NCI-H748 treated with DMSO at 0.1 percent for 48 hours (cell line): ENCODE measurements around the gene PIGBOS1.
"Not testable (repeated sequence)": the region's sequence is repeated elsewhere in the genome, so short reads cannot be mapped to it uniquely, and the experiment has no call there.

Source experiments
- DNase-seq: peaks from one replicate; lab custom pipeline; 2025; lab: John Stamatoyannopoulos, UW

Gene PIGBOS1, protein sequence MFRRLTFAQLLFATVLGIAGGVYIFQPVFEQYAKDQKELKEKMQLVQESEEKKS

DNA sequence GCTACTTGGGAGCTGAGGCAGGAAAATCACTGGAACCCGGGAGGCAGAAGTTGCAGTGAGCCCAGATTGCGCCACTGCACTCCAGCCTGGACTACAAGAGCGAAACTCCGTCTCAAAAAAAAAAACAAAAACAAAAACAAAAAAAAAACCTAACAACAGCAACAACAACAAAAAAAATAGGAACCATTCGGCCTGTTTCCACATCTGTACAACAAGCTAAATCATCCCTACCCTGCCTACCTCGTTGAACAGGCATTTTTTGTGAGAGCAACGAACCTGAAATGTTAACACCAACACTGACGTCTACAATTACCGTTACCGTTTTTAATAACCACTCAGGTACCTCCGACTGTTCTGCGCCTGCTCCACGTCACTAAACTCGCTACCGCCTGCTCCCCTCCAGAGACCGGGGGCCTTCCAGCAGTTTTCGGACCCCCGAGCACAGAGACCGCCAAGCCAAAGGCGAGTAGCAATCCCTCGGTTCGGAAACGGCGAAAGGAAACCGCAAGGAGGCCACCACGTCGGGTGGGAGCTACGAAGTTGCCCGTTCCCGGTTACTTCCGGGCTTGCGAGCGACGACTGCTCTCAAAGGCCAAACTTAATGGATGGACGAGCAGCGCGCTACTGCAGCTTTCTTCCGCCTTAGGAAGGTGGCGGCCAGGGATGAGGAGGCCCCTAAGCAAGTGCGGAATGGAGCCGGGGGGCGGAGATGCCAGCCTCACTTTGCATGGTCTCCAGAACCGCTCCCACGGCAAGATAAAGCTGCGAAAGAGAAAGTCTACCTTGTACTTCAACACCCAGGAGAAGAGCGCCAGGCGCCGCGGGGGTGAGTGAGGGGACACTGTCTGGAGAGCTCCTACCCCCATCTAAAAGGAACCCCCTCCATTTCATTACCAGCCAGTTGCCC, at the start of gene PIGBOS1, which contains the start of gene PIGB:
Gene PIGBOS1 (minus strand): TSS at position 536 of the 907 bp plus-strand sequence. CDS start 1,331 bp downstream, outside the sequence.
Gene PIGB (plus strand): TSS at position 635 of the 907 bp plus-strand sequence. CDS start 29 bp downstream, at position 664.
- DNase-seq = peak; percentile 34

DNA sequence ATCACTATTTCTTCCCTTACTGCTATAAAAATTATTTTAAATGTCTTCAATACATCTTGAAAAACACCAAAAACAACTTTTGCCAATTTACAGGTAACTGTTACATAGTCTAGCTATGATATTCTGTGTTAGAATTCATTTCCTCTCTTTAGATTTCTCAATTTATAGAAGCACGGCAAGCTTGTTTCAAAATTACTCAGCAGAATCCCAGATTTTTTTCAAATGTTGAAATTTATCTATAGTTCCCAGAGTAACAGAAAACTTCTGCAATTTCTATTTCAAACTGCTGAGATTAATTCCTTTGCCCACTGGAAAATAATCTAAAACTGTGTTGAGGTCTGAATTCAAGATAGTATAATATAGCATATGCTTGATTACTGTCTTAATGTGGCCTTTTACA, 48.1 kb upstream of the PIGBOS1 start:
- DNase-seq = no peak

DNA sequence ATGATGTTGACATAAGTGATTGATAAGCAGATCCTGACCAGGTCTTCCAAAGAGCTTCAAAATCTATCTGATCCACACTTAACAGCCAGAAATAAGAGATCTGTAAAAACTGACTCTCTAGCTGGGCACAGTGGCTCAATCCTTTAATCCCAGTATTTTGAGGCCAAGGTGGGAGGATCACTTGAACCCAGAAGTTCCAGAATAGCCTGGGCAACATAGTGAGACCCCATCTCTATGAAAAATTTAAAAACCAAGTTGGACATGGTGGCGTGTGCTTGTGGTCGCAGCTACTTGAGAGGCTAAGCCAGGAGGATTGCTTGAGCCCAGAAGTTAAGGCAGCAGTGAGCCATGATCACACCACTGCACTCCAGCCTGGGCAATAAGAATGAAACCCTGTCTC, 43.7 kb upstream of the PIGBOS1 start:
- DNase-seq = no peak

DNA sequence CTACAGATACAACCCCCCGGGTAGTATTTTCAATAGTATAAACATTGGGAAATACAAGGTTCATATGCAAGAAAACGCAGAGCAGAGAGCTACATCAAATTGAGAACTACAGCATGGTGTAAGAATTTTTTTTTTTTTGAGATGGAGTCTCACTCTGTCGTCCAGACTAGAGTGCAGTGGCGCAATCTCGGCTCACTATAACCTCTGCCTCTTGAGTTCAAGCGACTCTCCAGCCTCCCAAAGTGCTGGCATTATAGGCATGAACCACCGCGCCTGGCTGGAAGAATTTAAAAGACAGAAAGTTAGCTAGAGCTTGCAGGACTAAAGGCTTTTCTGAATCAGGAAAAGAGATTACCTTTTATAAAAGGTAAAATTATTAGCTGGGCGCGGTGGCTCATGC, 42.1 kb upstream of the PIGBOS1 start:
- no peak for DNase-seq

DNA sequence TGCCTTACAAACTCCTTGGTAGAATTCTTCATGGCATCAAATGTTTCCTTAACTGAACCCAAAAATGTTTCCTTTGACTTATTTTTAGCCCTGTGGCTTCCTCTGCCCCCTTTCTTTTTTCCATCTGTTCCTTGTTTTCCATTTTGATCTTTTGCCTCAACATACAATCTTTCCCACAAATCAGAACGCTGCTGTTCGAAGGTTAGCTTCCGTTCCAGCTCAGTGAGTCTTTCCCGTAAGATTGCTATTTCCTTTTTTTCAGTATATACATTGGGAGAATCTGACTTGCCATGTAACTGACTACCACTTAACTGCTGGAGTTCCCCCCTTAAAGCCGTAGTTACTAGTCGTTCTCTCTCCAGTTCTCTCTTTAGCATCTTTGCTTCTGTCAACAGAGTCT, 41.3 kb upstream of the PIGBOS1 start:
- no peak for DNase-seq

DNA sequence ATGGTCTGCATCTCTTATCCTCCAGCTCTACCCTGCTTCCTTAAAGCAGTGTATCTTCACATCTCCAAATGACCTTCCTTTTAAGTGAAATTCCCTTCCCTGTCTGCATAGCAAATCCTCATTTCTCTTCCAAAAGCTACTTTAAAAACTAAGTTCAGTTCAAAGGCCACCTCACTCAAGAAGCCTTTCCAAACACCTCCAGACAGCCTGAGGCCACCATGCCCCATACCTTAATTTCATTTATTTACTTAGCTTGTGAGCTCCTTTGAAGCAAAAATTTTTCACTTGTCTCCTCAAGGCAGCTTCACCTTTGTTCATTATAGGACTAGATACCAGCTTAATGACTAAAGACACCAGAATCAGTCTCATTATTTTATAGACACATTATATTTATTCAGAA, 39.5 kb upstream of the PIGBOS1 start:
- DNase-seq = no peak

DNA sequence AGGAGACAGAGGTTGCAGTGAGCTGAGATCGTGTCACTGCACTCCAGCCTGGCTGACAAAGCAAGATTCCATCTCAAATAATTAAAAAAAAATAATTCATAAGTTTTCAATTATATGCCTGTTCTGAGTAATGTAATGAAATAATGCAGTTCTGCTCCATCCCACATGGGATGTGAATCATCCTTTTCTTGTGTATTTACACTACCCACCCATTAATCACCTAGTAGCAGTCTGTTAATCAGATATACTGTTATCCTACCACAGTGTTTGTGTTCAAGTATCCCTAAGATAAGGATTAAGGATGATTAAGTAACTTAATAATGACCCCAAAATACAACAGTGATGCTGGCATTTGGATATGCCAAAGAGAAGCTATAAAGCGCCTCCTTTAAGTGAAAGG, 38.9 kb upstream of the PIGBOS1 start:
- no peak for DNase-seq

DNA sequence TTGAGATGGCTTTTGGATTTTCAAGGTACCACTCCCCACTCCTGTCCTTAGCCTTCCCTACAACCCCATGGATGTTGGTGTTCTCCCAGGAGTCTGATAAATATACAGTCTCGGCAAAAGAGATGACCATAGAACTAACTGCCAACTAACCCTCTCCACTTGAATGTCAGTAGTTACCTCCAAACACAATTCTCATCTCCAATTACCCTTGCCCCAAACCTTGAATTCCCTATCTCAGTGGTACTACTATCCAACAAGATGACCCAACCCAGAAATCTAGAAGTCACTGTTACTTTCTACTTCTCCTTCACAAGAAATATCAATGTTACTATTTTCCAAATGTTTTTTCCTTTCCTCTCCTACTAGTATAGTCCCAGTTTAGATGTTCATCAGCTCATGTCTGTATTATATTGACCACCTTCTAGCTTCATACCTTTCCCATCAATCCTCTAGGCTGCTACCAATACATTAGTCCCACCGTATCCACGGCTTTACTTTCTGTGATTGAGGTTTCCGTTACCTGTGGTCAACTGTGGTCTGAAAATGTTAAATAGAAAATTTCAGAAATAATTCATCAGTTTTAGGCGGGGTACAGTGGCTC, 38.2 kb upstream of the PIGBOS1 start:
- no peak for DNase-seq

DNA sequence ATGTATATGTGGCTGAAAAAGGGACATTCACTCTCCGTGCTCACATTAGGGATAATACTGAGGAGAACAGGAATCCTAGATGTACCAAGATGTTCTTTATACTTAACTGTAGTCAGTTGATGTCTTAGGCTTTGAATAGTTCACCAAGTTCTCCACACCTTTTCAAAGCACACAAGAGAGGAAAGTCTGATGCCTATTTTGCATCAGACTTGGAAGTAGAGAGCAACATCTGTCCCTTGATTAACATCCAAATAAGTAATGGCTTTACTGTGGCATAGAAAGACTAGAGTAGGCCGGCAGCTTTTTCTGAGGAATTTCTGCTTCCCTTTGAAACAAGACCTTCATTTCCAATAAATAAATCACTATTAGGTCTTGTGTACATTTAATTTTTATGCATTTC, 34.1 kb upstream of the PIGBOS1 start:
- no peak for DNase-seq

DNA sequence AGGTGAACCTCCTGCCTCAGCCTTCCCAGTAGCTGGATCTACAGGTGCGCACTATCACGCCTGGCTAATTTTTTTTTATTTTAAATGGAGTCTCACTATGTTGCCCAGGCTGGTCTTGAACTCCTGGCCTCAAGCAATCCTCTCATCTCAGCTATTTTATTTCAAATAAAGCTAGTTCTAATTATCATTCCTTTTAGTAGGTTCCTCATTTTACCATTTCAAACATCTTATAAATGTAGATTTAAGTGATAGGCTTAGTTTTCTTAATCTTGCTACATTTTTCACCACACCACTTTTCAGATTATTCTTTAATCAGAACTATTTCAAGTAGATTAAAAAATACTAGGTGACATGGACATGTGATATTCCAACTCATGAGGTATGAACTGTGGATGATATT, 30.4 kb upstream of the PIGBOS1 start:
- no peak for DNase-seq

DNA sequence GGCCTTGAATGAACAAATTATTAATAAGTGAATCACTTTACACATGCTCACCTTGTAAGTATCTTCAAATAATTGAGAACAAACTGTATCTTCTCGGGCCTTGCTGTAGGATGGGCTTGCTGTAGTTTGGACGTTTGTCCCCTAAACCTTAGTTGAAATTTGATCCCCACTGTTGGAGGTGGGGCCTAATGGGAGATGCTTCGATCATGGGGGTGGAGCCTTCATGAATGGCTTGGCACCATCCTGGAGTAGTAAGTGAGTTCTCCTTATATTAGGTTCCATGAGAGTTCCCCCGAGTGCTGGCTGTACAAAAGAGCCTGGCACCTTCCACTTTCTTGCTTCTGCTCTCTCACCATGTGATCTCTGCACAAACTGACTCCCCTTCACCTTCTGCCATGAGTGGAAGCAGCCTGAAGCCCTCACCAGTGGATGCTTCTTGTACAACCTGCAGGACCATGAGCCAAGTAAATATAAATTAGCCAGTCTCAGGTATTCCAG, 29.4 kb upstream of the PIGBOS1 start:
- DNase-seq = no peak

DNA sequence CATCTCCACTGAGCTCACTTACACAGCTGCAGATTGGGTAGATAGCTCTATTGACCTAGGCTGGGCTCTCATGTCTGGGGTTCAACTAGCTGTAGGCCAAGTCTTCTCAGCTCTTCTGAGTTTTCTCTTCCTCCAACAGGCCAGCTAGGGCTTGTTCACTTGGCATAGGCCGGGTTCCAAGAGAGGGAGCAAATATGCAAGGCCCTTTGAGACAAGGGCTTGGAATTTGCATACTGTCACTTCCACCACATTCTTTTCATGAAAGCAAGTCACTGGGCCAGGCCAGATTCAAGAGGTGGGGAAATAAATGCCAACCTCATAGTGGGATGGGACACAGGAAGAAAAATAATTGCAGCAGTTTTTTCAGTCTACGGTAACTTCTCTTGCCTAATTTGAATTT, 25.3 kb upstream of the PIGBOS1 start:
- DNase-seq = no peak

DNA sequence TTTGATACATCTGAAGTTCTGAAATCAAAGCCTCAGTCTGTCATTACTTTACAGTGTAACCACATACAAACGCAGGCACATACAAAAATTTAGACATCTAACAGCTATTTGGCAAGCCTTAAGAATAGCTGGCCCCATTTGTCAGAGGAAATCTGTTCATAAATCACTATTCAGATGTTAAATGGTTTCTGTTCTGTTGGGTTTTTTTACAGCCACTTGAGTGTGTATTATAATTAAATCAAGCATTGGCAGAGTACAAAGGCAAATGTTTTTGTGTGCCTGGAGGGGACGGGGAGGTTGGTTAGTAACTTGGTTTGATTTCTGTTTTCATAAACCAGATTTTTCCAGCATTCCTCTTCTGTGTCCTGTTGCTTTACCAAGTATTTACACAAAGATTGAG, 24.2 kb upstream of the PIGBOS1 start:
- no peak for DNase-seq

DNA sequence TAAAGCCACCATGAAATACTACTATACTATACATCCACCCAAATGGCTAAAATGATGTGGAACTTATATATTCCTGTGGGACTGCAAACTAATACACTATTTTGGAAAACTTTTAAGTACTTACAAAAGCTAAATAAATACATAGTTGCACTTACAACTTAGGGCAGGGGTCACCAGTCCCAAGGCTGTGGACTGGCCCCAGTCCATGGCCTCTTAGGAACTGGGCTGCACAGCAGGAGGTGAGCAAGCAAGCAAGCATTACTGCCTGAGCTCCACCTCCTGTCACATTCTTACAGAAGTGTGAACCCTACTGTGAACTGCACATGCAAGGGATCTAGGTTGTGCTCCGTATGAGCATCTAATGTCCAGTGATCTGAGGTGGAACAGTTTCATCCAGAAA, 18.2 kb upstream of the PIGBOS1 start:
- no peak for DNase-seq

DNA sequence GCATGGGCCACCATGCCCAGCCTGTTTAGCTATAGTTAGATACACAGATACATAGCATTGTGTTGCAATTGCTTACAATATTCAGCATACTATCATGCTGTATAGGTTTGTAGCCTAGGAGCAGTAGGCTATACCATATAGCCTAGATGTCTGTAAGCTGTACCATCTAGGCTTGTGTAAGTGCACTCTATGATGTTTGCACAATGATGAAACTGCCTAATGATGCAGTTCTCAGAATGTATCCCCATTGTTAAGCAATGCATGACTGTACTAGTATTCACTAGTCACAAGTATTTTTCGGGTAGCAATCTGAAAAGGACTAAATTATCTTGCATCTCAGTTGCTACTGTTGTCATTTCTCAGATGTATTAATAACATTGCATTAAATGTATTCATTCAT, 16.1 kb upstream of the PIGBOS1 start:
- DNase-seq = no peak

DNA sequence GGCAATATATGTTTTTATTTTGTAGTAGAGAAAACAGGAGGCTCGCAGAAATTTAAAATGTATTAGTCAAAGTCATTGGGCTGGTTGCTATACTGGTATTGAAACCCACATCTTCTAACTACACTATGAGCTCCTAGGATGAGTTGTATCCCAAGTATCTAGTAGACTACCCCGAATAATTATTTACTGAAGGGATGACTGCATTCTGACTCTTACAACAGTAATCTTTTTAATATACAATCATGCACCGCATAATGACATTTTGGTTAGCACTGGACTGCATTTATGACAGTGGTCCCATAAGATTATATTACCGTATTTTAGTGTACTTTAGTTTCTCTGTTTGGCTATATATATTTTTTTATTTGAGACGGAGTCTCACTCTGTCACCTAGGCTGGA, 15.4 kb upstream of the PIGBOS1 start:
- no peak for DNase-seq

DNA sequence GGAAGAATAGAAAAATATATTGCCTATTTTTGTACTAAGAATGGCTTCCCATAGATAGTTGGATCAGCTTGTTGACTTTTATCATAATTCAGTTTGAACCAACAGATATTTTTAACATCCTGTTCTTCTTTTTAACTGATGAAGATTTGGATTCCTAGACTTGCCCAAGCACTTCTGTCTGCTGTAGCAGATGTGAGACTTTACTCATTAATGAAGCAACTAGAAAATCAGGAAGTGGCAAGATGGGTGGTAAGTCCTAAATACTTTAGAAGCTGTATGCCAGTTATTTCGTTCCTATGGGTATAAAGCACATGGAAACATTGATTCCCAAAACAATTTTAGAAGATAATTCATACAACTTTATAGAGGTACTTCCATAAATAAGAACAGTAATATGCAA, 8.5 kb upstream of the PIGBOS1 start:
- DNase-seq = no peak

DNA sequence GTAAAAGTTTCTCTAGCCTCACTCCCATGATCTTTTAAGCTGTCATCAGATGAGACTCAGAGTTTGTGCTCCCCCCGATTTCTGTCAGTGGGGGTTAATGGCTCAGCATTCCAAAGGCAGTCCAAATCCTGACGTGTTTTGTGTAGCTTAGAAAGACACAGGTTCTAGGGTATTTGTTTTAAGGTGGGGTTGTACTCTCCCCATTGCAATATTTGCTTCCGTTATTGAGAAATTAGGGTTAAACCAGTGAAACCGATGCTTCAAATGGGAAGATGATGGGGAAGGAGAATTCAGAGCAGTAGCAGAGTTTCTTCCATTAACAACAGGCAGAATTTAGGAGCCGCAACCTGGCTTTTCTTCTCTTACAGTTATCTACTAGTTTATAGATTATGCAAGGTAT, 3.5 kb upstream of the PIGBOS1 start:
- no peak for DNase-seq

DNA sequence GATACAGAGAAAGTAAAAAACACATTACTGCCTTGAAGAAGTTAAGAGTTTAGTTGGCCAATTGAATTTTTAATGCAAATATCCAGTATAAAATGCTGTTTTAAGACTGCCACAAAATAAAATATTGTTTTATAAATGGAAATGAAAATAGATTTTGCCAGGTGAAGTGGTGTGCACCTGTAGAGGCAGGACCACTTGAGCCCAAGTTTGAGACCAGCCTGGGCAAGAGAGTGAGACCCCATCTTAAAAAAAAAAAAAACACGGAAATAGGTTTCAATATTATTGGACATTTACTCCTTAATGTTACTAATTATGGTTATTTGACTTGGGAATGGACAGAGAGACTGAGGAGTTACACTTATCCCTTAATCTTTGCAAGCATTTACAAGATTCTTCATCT, 2.0 kb upstream of the PIGBOS1 start:
- no peak for DNase-seq

DNA sequence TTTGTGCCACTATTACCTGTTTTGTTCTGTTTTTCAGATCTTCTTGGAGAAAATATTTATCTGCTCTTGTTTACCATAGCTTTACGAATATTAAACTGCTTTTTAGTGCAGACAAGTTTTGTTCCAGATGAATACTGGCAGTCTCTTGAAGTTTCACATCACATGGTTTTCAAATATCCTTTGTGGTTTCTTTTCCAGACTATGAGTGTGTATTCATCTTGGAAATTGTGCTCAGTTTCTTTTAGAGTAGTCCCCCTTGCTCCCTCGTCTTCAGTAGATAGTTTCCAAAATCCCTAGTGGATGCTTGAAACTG, 1.3 kb upstream of the PIGBOS1 start:
- no peak for DNase-seq

DNA sequence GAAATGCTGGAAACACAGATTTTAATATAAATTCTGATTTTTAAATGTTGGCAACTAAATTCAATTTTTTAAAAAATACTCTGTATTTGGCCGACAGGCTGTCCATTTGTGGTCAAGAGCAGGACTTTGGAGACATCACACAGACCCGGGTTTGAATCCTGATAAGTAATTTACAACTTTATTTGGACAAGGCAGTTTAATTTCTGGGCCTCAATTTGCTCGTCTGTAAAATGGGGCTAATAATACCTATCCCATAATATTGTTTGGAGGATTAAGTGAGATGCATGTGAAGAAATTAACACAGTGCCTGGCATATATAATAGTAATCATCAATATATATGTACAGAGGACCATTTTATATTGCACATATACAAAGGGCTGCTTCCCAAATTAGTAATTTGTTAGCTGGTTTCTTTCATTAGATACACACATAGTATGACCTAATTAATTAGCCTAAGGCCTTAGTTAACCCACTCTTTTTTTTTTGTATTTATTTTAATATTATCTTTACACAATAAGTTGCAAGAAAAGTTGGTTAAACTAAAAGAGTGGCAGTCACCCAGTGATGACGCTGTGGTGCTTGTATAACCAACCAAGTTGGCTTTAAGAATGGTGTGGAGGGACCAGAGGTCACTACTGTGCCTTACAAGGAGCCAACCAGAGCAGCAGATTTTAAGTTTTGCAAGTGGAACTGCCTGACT, 764 bp upstream of the PIGBOS1 start:
- DNase-seq = no peak

DNA sequence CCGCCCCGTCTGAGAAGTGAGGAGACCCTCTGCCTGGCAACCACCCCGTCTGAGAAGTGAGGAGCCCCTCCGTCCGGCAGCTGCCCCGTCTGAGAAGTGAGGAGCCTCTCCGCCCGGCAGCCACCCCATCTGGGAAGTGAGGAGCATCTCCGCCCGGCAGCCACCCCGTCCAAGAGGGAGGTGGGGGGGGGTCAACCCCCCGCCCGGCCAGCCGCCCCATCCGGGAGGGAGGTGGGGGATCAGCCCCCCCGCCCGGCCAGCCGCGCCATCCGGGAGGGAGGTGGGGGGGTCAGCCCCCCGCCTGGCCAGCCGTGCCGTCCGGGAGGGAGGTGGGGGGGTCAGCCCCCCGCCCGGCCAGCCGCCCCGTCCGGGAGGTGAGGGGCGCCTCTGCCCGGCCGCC, 16.1 kb downstream of the PIGBOS1 start:
- DNase-seq = not testable (repeated sequence)

DNA sequence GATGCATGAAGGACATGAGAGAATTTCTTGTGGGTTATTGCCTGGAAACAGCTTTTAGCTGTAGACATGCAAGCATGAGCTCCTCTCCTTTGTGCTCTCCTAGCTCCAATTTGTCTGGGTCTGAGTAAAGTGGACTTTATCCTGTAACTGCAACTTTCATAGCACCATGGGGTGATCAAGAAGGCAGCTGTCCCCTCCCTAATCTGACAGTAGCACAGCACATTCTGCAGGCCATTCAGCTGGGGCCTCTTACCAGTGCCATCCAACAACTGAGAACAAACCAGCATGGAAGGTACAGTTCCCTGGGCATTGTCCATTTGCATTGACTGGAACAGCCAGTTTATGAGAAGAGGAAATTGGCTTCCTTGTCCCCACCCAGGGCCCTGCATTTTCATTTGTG, 21.6 kb downstream of the PIGBOS1 start:
- DNase-seq = no peak
